ENCODE measurements around the gene ANO7.
A peak's percentile ranks its signal among the peaks of the same experiment; 100 is the strongest.

Gene ANO7

GRCh38 chr2:241147336-241147735 lies 41.1 kb upstream of the ANO7 start:
- Histone ChIP-seq H3K79me2 (ENCODE audit: low read length) (peaks cover 94% of the 10 kb centered on the region), H3K9me3 (ENCODE audit: insufficient read depth, low read length) (no peaks in the 10 kb centered on the region), H3K9ac (ENCODE audit: low read length) (peak overlapping the region; percentile 96), H4K20me1 (ENCODE audit: insufficient read depth, low read length) (0 out of 2 replicates have a peak, but pooled peaks cover 4% of the 10 kb centered on the region), H3K4me2 (ENCODE audit: low read length) (peak overlapping the region; percentile 84), H3K27me3 (ENCODE audit: low read depth, low read length) (no peaks in the 10 kb centered on the region), H3K4me3 (ENCODE audit: low read length) (peak overlapping the region; percentile 99), H3K36me3 (replicated peaks; ENCODE audit: low read depth, low read length) (peaks cover 4% of the 10 kb centered on the region), H3K4me1 (ENCODE audit: low read length) (peaks cover 29% of the 10 kb centered on the region), H2AFZ (ENCODE audit: low read depth, low read length) (no peak overlapping the region), H3K27ac (ENCODE audit: low read length) (peak overlapping the region; percentile 81)
- TF ChIP-seq EZH2phosphoT487 (IDR thresholded peaks at IDR 0.05; ENCODE audit: low read depth): no peak
- TF ChIP-seq CTCF (IDR thresholded peaks at IDR 0.05; ENCODE audit: low read depth, low read length): no peak

GRCh38 chr2:241148239-241148638 lies 40.2 kb upstream of the ANO7 start:
- Histone ChIP-seq H3K9me3 (ENCODE audit: insufficient read depth, low read length) (no peaks in the 10 kb centered on the region), H3K79me2 (ENCODE audit: low read length) (peaks cover 92% of the 10 kb centered on the region), H3K4me2 (ENCODE audit: low read length) (peak overlapping the region; percentile 84), H3K27me3 (ENCODE audit: low read depth, low read length) (no peaks in the 10 kb centered on the region), H4K20me1 (ENCODE audit: insufficient read depth, low read length) (0 out of 2 replicates have a peak, but pooled peaks cover 4% of the 10 kb centered on the region), H3K9ac (ENCODE audit: low read length) (peak overlapping the region; percentile 96), H3K4me1 (ENCODE audit: low read length) (peaks cover 29% of the 10 kb centered on the region), H3K27ac (ENCODE audit: low read length) (peak overlapping the region; percentile 81), H3K4me3 (ENCODE audit: low read length) (peak overlapping the region; percentile 99), H3K36me3 (replicated peaks; ENCODE audit: low read depth, low read length) (no peaks in the 10 kb centered on the region), H2AFZ (ENCODE audit: low read depth, low read length) (no peak overlapping the region)
- TF ChIP-seq EZH2phosphoT487 (IDR thresholded peaks at IDR 0.05; ENCODE audit: low read depth): no peak
- TF ChIP-seq CTCF (IDR thresholded peaks at IDR 0.05; ENCODE audit: low read depth, low read length): no peak

- Histone ChIP-seq H3K36me3 (replicated peaks; ENCODE audit: low read depth, low read length) (no peaks in the 10 kb centered on the region), H2AFZ (ENCODE audit: low read depth, low read length) (no peak within 1 kb of the TSS), H3K79me2 (ENCODE audit: low read length) (peaks cover 85% of the 10 kb centered on the region), H3K4me1 (ENCODE audit: low read length) (peaks cover 29% of the 10 kb centered on the region), H3K9ac (ENCODE audit: low read length) (peak within 1 kb of the TSS; percentile 96), H3K27ac (ENCODE audit: low read length) (peak within 1 kb of the TSS; percentile 81), H3K4me2 (ENCODE audit: low read length) (peak within 1 kb of the TSS; percentile 89), H3K9me3 (ENCODE audit: insufficient read depth, low read length) (no peaks in the 10 kb centered on the region), H3K27me3 (ENCODE audit: low read depth, low read length) (no peaks in the 10 kb centered on the region), H3K4me3 (ENCODE audit: low read length) (peak within 1 kb of the TSS; percentile 99), H4K20me1 (ENCODE audit: insufficient read depth, low read length) (0 out of 2 replicates have a peak, but pooled peaks cover 4% of the 10 kb centered on the region)
- TF ChIP-seq EZH2phosphoT487 (IDR thresholded peaks at IDR 0.05; ENCODE audit: low read depth): no peak
- TF ChIP-seq CTCF (IDR thresholded peaks at IDR 0.05; ENCODE audit: low read depth, low read length): no peak
Observed at GRCh38 chr2:241148891-241149674, 39.4 kb upstream of the ANO7 start, which contains the start of gene PASK. TSS of gene PASK (minus strand) at chr2:241149472. CDS start at chr2:241143032, 6,440 bp downstream.

GRCh38 chr2:241149675-241149924 lies 38.9 kb upstream of the ANO7 start:
- Histone ChIP-seq H4K20me1 (ENCODE audit: insufficient read depth, low read length) (0 out of 2 replicates have a peak, but pooled peaks cover 4% of the 10 kb centered on the region), H3K27me3 (ENCODE audit: low read depth, low read length) (no peaks in the 10 kb centered on the region), H3K79me2 (ENCODE audit: low read length) (peaks cover 80% of the 10 kb centered on the region), H3K27ac (ENCODE audit: low read length) (peak overlapping the region; percentile 57), H3K36me3 (replicated peaks; ENCODE audit: low read depth, low read length) (no peaks in the 10 kb centered on the region), H2AFZ (ENCODE audit: low read depth, low read length) (no peak overlapping the region), H3K4me1 (ENCODE audit: low read length) (peaks cover 29% of the 10 kb centered on the region), H3K9me3 (ENCODE audit: insufficient read depth, low read length) (no peaks in the 10 kb centered on the region), H3K4me3 (ENCODE audit: low read length) (peak overlapping the region; percentile 99), H3K4me2 (ENCODE audit: low read length) (peak overlapping the region; percentile 89), H3K9ac (ENCODE audit: low read length) (peak overlapping the region; percentile 96)
- TF ChIP-seq CTCF (IDR thresholded peaks at IDR 0.05; ENCODE audit: low read depth, low read length): no peak
- no peak for TF ChIP-seq EZH2phosphoT487 (IDR thresholded peaks at IDR 0.05; ENCODE audit: low read depth)

Data from OCI-LY3 (cell line).